ENCODE results near the gene PAIP2. TPM values are rescaled to one million over a fixed set of nuclear protein-coding genes. Genes with fewer than 3 reads are reported as not detected.

The PAIP2 gene
- total RNA-seq, 2 donors from 2014 or later: 67.6 to 75.4 TPM

GRCh38 chr5:139418793-139419192, 77.1 kb downstream of the PAIP2 start:
- intact Hi-C loops (cut with DNase I): no loop called here
- no peak for DNase-seq (ENCODE audit: low spot score)

Other genes starting within 250 kb of the PAIP2 start
- 10 to 100 TPM; 42.8 to 55.1 TPM for gene SIL1, start 143.5 kb upstream of the PAIP2 start, total RNA-seq
- gene MATR3, start 48.1 kb upstream of the PAIP2 start, total RNA-seq: 100 to 1,000 TPM; 139 to 148 TPM
- not detected for gene SLC23A1, start 41.4 kb downstream of the PAIP2 start, total RNA-seq
- 1 to 10 TPM; 1.0 TPM for gene MZB1, start 48.1 kb downstream of the PAIP2 start, total RNA-seq
- gene PROB1, start 53.2 kb downstream of the PAIP2 start, total RNA-seq: 1 to 10 TPM; 4.4 to 8.9 TPM
- 1 to 10 TPM; 1.9 to 2.6 TPM for gene SPATA24, start 62.2 kb downstream of the PAIP2 start, total RNA-seq
- 10 to 100 TPM; 13.3 to 18.8 TPM for gene DNAJC18, start 97.7 kb downstream of the PAIP2 start, total RNA-seq
- gene ECSCR, start 120.9 kb downstream of the PAIP2 start, total RNA-seq: 10 to 100 TPM; 39.7 to 46.6 TPM
- gene SMIM33, start 129.2 kb downstream of the PAIP2 start, total RNA-seq: not detected
- 100 to 1,000 TPM in 1 of 2 donors, 10 to 100 TPM in 1; 91.5 to 101 TPM for gene STING1, start 140.9 kb downstream of the PAIP2 start, total RNA-seq
- 100 to 1,000 TPM; 105 to 132 TPM for gene UBE2D2, start 219.5 kb downstream of the PAIP2 start, total RNA-seq